A673 (cell line): ENCODE measurements around the gene ACAD11. TPM values are rescaled to one million over a fixed set of nuclear protein-coding genes. Genes with fewer than 3 reads are reported as not detected.

ENCODE experiments used
- BruUV-seq: library from RNA; stranded (reverse); fragments of 400-500 nt; replicated peaks from 2 replicates; lab custom pipeline; 2021; lab: Mats Ljungman, UMichigan
- CTCF ChIA-PET: fragments of 300-600 bp; sonication (Branson Sonifier 250); formaldehyde crosslinking; loops from one replicate; lab custom pipeline; 2022; ENCODE audit warnings: antibody characterized with exemption; lab: Charles Lee
- POLR2A ChIA-PET: fragments of 300-600 bp; sonication (Branson Sonifier 250); formaldehyde crosslinking; loops from one replicate; lab custom pipeline; 2022; ENCODE audit warnings: antibody characterized with exemption; ENCODE audit not compliant: low non-redundant PET; lab: Charles Lee
- DNase-seq: peaks from one replicate; pipeline ENCODE4 v3.0.0-alpha.2; 2015; ENCODE audit warnings: low spot score
- H3K27ac ChIP-seq: fragments of 200-600 bp; sonication (generic); 2 replicates; pipeline ENCODE4 v1.5.1; 2016; ENCODE audit warnings: mixed run types, low read depth, mild to moderate bottlenecking, mixed read lengths, antibody characterized with exemption, low read length; ENCODE audit not compliant: poor library complexity, severe bottlenecking
- H3K27me3 ChIP-seq: fragments of 200-600 bp; sonication (generic); replicated peaks from 2 replicates; pipeline ENCODE4 v1.6.1; 2017; ENCODE audit warnings: mixed run types, low read depth, mild to moderate bottlenecking, mixed read lengths, antibody characterized with exemption, low read length; ENCODE audit not compliant: insufficient read depth, poor library complexity
- H3K36me3 ChIP-seq: fragments of 200-600 bp; sonication (generic); 2 replicates; pipeline ENCODE4 v1.6.1; 2016; ENCODE audit warnings: mixed run types, mild to moderate bottlenecking, mixed read lengths, antibody characterized with exemption, low read length; ENCODE audit not compliant: insufficient read depth, poor library complexity, severe bottlenecking
- H3K4me1 ChIP-seq: fragments of 200-600 bp; sonication (generic); 2 replicates; pipeline ENCODE4 v1.6.1; 2017; ENCODE audit warnings: mixed run types, mild to moderate bottlenecking, mixed read lengths, antibody characterized with exemption, low read length; ENCODE audit not compliant: insufficient read depth, poor library complexity, severe bottlenecking
- H3K4me3 ChIP-seq: fragments of 200-600 bp; sonication (generic); 2 replicates; pipeline ENCODE4 v1.5.1; 2016; ENCODE audit warnings: low read depth, mixed run types, mild to moderate bottlenecking, mixed read lengths, low read length; ENCODE audit not compliant: poor library complexity, severe bottlenecking
- H3K9me3 ChIP-seq: fragments of 200-600 bp; sonication (generic); 2 replicates; pipeline ENCODE4 v1.6.1; 2016; ENCODE audit warnings: mixed run types, low read depth, mild to moderate bottlenecking, mixed read lengths, antibody characterized with exemption, low read length; ENCODE audit not compliant: poor library complexity, severe bottlenecking
- EZH2 ChIP-seq: fragments of 200-600 bp; sonication (generic); IDR thresholded peaks from 2 replicates; pipeline ENCODE4 v1.6.1; 2017; ENCODE audit warnings: borderline replicate concordance, low read depth, mild to moderate bottlenecking, mixed read lengths, antibody characterized with exemption, low read length; ENCODE audit not compliant: poor library complexity, severe bottlenecking
- intact Hi-C: fragments of 100-400 bp; cut with micrococcal nuclease; formaldehyde crosslinking; loops from one replicate; pipeline ENCODE4 v1.10.0; 2022; ENCODE audit not compliant: unreplicated experiment
- total RNA-seq: library from RNA; stranded (reverse); gene quantifications from 2 replicates; pipeline ENCODE4 v1.2.3, GENCODE V29; 2021
- TF ChIP-seq, protein P1 (sequence below): fragments of 300-800, 200-600 bp; sonication (generic); conservative IDR thresholded peaks from 2 replicates; pipeline ENCODE4 v1.5.1; 2017; ENCODE audit warnings: low read depth, mild to moderate bottlenecking, antibody characterized with exemption, low read length, moderate library complexity, mixed read lengths

The ACAD11 gene
- total RNA-seq, 1 experiment from 2014 or later: 10.4 TPM

GRCh38 chr3:132545471-132545870 is 114.1 kb downstream of the ACAD11 start:
- H3K4me1 ChIP-seq: peaks cover 4% of the 10 kb centered on the region
- no peak for TF ChIP-seq EZH2
- TF ChIP-seq, protein P1, sequence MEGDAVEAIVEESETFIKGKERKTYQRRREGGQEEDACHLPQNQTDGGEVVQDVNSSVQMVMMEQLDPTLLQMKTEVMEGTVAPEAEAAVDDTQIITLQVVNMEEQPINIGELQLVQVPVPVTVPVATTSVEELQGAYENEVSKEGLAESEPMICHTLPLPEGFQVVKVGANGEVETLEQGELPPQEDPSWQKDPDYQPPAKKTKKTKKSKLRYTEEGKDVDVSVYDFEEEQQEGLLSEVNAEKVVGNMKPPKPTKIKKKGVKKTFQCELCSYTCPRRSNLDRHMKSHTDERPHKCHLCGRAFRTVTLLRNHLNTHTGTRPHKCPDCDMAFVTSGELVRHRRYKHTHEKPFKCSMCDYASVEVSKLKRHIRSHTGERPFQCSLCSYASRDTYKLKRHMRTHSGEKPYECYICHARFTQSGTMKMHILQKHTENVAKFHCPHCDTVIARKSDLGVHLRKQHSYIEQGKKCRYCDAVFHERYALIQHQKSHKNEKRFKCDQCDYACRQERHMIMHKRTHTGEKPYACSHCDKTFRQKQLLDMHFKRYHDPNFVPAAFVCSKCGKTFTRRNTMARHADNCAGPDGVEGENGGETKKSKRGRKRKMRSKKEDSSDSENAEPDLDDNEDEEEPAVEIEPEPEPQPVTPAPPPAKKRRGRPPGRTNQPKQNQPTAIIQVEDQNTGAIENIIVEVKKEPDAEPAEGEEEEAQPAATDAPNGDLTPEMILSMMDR: no peak
- BruUV-seq: no TSS peak
- no peak for DNase-seq
- CTCF ChIA-PET: no interaction called here
- no peaks in the 10 kb centered on the region for H3K27me3 ChIP-seq
- no peak overlapping the region for H3K4me3 ChIP-seq
- intact Hi-C loops: no loop called here
- POLR2A ChIA-PET: no interaction called here
- no peak overlapping the region for H3K27ac ChIP-seq
- no peaks in the 10 kb centered on the region for H3K36me3 ChIP-seq
- no peaks in the 10 kb centered on the region for H3K9me3 ChIP-seq

DNA sequence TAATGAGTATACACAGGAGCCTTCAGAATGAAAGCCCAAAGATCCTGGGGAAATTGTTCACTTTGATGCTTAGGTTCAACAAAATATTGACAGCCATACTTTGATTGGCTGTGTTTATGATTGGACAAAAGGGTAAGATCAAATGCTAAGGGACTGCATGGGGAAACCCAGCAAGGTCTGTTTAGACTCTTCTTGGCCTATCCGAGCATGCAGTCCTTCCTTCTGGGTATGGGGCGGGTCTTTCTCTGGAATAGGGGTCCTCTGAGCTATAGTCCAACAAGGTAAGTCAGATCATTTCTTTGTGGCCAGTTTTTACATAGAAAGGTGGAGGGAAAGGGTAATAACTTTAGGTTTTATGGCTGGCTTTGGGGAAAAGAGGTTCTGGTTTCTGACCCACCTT is 115.5 kb downstream of the ACAD11 start:
- H3K27ac ChIP-seq: no peak overlapping the region
- no peaks in the 10 kb centered on the region for H3K4me1 ChIP-seq
- TF ChIP-seq, protein P1: no peak
- TF ChIP-seq EZH2: no peak
- no peaks in the 10 kb centered on the region for H3K9me3 ChIP-seq
- no peak for DNase-seq
- H3K36me3 ChIP-seq: no peaks in the 10 kb centered on the region
- POLR2A ChIA-PET: no interaction called here
- CTCF ChIA-PET: no interaction called here
- no peak overlapping the region for H3K4me3 ChIP-seq
- BruUV-seq: no TSS peak
- intact Hi-C loops: no loop called here
- no peaks in the 10 kb centered on the region for H3K27me3 ChIP-seq

DNA sequence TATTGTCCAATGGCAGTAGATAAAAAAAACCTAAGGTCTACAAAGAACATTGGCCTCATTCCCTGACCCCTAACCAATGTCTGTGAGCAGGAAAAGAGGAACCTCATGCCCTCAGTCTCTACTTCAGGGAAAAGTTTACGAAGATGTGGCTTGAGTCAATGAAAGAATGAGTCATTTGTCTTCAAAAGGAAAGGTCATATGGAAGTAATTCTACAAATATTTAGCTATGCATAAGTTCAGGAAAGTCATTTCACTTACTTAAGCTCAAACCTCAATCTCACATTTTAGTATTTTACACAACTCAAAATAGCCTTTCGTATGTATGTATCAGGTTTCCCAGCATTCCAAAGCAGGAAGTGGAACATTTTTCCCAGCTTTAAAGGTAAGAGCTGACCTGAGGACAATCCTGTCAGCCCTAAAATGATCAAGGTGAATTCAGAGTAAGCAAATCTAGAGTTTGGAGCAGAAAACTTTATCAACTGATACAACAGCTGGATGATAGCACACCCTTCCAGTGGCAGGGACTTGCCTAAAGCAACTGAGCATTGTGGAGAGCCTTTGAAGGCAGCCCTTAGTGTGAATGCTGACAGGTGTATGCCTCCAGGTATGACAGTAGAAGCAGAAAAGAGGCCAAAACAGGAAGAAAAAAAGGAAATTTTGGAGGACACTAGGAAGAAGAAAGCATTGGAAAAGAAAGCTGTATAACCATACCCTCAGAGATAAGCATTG is 116.4 kb downstream of the ACAD11 start:
- H3K4me1 ChIP-seq: no peaks in the 10 kb centered on the region
- ChIA-PET CTCF (no interaction called here), POLR2A (no interaction called here)
- H3K27ac ChIP-seq: no peak overlapping the region
- BruUV-seq: no TSS peak
- DNase-seq: no peak
- intact Hi-C loops: no loop called here
- no peak for TF ChIP-seq EZH2
- TF ChIP-seq, protein P1: no peak
- H3K36me3 ChIP-seq: peaks cover 5% of the 10 kb centered on the region
- no peaks in the 10 kb centered on the region for H3K27me3 ChIP-seq
- no peaks in the 10 kb centered on the region for H3K9me3 ChIP-seq
- no peak overlapping the region for H3K4me3 ChIP-seq
